Activated CD4-positive, alpha-beta T cell treated with anti-CD3 and anti-CD28 coated beads, Interleukin-2, amount 50 U/mL, for 16 hours (primary cell): Measurements from ENCODE around the gene ABCG1.

Experiments
- DNase-seq: peaks from one replicate; pipeline ENCODE4 v3.0.0-alpha.2; 2020

The ABCG1 gene

DNA sequence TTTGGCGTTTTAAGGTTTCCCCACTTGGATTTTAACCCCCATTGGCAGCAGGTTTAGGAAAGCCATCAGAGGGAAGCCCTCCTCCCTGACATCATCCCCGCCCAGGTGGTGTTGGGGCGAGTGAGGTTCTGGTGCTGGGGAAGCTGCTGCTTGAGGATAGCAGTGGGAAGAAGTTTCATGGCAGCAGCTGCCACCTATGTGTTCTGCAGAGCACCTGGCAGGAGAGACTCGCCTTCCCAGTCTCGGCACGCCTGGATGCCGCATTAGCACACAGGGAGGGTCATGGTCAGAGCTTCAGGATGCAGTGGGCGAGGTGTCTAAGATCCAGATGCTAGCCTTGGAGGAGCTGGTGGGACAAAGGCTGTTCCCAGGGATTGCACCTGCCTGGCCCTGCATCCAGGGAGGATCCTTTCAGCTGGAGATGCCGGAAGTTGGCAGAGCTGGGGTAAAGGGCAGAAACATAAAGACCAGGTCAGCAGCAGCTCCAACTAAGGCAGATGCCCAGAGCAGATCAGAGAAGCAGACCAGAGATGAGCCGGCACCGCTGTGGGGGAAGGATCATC, 33.9 kb downstream of the ABCG1 start:
- DNase-seq: no peak

DNA sequence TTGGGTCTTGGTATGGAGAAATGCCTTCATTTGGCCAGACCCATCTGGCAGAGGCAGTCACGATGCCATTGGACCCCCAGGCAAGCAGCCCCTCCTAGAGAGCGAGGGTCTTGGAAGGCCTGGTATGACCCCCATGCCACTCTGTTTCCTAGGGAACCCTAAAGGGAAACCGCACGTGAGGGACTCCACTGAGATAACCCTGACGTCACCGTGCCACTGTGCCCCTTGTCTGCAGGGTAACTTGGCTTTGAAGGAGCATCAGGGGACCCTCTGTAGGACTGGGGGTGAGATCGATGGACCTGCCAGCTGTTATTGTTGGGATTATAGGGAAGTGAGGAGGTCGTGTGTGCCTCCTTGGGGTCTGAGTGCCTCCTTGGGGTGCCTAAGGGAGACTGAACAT, 34.5 kb downstream of the ABCG1 start:
- DNase-seq: no peak

DNA sequence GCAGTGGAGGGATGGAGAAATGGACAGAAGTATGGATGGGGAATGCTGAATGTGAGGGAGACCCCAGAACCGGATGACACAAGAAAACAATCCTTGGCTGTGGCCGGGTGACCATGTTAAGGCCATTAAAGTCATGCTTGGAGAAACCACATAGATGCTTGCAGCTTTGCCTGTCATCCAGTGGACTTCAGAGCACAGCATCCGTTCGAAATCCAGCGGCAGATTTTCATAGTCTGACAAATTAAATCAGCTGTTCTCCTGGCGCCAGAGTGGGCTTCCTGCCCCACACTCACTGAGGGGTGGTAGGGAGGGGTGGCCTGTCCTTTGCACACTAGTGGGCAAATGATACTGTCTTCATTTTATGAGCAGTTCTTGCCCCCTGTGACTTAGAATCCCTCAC, 35.1 kb downstream of the ABCG1 start:
- DNase-seq: no peak

DNA sequence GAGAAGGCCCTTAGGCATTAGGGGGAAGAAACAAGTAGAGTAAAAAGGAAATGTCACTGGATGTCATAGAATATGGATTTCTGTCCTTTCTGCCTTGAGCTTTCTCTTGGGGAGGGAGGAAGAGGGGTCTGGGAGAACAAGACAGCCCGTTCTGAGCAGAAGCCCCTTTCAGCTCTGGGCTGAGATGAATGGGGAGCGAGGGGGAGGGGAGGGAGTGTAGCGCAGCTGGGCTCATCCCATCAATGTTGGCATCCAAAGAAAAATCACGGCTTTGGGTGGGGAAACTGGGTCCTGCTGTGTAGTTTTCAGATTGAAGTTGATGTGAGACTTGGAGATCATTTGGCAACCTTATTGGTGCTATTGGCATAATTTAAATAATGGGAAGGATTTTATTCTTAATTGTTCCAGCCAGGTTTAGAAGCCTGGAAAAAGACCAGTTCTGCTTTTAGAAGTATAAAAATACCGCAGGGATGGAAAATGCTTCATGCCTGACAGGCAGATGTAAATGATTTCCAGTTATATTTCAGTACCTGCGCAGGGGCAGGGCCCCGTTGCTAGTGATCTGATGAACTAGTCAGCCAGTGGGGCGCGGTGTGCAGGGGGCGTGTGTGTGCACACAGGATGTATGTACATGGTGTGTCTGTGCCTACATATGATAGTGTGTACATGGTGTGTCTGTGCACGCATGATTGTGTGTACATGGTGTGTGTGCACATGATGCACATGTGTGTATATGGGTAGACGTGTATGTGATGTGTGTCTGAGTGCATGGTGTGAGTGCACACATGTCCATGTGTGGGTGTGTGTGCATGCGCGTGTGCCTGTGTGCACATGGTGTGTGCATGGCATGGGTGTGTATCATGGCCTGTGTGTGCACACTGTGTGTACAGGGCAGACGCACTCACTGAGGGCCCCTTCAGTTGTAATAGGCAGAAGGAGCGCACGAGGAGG, 36.0 kb downstream of the ABCG1 start:
- no peak for DNase-seq

DNA sequence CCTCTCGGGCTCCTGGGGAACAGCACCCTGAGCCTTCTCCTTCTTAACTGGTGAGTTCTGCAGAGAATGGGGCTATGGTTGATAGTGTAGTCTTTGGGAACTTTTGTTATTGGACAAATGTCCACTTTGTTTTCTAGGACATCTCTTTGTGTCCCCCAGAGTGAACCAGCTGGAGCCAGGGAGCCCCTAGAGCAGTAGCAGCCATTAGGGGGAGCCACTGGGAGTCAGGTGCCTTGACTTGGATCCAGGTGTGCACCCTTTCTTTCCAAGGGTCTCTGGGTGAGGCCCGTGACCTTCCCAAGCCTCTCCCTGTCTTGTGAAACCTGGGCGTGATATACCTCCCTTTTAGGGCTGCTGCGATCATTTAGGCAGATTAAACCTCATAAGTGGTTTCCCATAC, 36.9 kb downstream of the ABCG1 start:
- no peak for DNase-seq

DNA sequence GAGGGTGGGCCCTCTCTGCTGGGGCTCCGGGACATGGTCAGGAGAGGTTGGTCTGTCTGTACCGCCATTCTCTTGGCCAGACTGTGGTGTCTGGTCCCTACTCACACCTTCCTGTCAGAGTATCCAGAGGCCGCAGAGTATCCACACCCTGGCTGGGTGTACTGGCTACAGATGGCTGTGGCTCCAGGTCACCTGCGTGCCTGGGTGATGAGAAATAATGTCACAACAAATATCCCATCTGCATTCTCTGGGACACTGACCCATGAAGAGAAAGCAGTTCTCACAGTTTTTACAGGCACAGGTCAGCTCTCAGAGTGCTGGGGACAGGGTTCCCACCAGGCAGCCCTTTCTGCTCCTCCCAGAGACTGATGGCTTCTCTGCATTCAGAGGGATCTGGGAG, 37.4 kb downstream of the ABCG1 start:
- DNase-seq: no peak

DNA sequence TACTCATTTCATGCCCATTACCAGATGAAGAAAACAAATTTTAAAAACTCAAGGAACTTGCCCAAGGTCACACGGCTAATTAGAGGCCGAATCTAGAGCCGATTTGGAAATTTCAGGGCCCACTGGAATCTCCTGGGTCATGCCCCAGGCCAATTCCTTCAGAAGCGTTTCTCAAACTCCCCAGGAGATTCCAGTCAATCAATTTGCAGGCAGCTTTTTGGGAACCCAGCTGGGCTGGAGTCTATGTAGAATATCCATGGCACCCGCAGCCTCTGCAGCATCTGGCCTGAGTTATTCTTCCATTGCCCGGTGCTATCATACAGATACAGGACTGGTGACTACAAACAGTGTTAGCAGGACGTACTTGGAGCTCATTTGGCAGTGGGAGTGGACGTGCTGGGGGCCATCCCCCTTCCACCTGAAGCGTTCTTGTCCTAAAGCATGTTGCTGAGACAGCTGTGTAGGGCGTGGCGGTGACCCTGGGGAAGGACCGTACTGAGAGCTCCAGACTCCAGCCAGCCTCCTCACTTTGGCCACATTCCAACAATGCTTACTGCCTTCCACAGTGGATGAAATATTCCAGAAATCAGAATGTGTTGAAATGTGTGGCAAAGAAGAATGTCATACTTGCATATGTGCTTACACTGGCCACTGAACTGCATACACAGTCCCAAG, 38.3 kb downstream of the ABCG1 start:
- no peak for DNase-seq

DNA sequence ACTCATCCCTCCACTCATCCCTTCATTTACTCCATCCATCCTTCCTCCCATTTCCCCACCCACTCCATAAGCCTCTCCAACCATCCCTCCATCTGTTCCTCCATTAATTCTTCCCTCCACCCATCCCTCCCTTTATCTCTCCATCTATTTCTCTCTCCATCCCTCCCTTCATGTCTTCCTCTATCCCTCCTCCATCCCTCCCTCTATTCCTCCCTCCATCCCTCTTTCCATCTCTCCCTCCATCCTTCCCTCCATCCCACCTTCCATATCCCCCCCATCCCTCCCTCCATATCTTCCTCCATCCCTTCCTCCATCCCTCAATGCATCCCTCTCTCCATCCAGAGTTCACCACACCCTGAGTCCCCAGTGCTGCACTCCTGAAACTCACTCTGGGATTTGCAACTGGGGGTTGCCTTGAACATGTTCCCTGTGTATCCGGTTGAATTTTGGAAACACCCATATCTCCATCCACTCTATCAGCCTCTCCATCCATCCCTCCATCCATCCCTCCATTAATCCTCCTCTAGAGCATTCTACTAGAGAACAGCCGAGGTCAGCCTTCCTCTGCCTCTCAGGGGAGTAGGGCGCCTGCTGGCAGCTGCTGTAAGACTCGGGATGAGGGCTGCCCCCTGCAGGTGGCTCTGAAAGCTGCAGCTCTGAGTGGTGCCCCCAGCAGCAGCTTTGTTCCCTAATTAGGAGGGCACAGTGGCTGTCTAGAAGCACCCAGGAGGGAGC, 39.4 kb downstream of the ABCG1 start:
- peak; percentile 79 for DNase-seq

DNA sequence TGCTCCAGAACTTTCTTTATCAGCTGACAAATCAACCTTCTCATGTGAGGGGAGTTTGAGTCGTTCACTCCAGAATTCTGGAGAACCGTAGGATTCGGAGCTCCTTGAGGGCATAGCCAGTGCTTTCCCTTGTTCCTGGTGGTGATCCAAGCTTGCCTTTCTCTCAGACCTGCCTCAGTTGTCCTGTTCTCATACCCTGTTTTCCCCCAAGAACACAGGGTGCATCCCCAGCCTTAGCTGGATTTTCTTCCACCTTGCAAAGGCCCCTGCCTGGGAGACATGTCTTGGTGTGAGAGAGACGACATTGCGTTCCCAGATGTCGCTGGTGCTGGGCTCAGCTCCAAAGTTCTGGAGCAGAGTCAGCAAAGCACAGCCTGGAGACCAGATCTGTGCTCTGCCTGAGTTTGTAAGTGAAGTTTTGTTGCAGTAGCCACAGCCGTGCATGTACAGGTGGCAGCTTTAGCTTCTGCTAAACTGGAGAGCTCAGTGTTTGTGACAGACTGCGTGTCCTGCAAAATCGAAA, 40.0 kb downstream of the ABCG1 start:
- DNase-seq: no peak

DNA sequence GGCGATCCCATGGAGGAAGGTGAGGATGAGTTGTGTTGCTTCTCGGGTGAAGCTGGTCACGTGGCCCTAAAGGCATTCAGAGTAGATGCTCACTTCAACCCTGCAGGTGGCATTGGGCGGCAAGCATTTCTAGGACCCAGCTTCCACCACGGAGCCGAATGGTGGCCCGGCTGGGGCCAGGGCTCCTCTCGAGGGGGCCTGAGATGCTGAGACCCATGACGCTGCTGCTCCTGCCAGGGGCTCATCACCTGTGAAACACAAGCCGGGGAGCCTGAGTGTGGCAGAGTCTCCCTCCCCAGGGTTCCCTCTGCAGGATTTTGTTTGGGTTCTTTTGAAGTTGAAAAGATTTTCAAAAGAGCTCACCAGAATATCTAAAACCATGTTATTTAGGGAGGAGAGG, 41.2 kb downstream of the ABCG1 start:
- DNase-seq: no peak

DNA sequence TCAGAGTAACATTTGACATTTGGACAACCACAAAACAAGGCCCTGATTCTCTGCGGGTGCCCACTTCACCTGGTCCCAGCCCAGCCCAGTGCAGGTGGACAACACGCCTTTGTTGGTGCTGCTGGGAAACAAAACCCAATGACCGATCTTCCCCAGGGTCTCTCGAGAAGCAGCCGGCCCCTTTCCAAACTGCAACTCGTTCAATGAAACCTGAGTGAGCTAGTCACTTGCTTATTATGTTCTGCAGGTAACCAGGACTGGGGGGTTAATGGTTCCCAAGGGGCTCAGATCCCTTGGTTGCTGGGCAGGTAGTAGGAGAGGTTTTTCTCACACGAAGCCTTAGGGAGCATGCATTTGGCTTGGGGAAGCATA, 42.9 kb downstream of the ABCG1 start:
- DNase-seq: no peak

DNA sequence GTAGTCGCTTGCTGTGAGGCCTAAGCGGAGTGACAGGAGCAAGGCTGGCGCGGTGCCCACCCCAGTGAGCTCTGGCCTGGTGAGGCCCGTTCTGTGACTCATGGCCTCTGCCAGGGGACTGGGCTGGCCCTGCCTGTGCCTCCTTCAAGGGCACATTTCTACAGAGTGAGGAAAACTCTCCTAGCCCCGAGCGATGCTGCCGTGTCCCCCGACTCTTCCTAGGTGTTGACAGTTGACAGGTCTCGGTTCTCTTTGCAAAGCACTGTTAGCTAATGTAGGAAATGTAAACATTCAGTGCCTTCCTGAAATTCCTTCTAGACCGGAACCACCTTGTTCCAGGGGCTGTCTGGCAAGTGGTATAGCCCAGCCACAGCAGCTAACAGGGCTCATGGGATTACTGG, 43.9 kb downstream of the ABCG1 start:
- no peak for DNase-seq

DNA sequence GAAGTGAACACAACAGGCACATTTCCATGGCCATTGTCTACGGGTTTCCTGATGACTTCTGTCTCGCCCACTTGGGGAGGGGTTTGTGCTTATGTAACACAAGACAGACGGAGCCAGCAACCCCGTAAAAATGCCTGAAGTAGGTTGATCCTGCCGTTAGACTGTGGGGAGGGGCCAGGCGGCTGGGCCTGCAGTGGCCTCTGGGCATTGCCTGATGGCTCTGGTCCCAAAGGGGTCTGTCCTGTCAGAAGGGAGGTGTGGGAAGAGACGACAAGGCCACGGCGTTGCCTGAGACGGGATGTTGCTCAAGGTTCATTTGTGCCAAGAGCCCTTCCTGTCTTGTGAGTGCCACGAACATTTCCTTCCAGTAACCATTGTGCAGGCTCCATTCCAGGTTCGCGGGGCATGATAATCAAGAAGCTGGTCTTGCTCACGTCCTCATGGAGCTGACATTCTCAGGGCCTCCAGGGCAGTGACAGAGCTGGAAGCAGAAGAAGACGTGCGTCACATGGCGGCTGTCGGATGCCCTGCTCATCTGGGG, 44.7 kb downstream of the ABCG1 start:
- no peak for DNase-seq

DNA sequence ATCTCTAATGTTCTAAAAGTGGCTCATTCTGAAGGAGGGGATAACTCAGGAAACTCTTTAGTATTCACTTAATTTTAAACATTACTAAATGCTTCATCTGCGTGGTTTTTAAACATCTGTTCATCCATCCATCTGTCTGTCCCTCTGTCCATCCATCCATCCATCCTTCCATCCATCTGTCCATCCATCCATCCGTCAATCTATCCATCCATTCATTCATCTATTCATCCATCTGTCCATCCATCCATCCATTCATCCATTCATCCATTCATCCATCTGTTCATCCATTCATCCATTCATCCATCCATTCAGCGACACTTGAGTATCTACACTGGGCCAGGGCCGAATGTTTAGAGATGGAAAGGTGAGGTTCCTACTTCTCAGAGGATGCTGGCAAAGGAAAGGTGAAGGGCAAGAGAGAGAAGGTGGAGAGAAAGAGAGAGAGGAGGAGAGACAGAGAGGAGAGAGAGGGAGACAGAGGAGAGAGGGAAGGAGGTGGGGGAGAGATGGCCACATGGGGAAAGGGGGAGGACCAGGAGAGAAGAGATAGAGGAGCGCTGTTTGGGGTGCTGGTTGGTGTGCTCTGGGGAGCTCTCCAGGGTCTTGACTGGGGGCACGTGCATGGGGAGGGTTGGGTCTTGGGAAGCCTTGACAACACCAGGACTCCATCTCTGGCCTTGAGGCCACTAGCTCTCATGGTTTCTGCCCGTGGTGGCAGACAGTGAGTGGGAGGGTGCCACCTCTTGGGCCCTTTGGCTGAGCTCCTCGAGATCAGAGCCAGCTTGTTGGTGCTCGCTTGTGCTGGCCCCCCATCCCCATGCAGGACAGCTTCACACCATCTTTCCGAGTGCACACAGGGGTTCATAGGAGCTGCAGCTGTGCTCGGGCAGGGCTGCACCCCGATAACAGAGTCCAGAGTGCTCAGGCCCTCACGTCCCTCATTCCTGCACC, 45.6 kb downstream of the ABCG1 start:
- DNase-seq: no peak

DNA sequence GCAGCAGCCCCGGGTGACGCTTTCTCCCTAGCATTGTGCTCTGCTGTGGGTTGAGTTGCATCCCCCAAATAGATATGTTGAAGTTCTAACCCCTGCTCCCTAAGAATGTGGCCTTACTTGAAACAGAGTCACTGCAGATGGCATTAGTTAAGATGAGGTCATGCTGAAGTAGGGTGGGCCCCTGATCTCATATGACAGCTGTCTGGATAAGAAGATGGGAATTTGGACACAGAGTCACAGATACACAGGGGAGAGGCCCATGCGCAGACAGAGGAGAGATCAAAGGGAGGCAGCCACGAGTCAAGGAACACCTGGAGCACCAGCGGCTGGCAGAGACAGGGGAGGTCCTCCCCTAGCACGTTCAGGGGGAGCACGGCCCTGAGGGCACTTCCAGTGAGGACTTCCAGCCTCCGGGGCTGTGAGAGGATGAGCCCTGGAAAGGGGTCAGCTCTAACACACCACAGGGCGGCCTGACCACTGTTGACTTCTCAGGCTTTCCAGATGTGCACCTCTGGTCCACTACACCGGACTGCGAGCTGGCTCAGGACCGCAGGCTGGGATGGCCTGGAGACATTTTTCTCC, 46.4 kb downstream of the ABCG1 start:
- no peak for DNase-seq

DNA sequence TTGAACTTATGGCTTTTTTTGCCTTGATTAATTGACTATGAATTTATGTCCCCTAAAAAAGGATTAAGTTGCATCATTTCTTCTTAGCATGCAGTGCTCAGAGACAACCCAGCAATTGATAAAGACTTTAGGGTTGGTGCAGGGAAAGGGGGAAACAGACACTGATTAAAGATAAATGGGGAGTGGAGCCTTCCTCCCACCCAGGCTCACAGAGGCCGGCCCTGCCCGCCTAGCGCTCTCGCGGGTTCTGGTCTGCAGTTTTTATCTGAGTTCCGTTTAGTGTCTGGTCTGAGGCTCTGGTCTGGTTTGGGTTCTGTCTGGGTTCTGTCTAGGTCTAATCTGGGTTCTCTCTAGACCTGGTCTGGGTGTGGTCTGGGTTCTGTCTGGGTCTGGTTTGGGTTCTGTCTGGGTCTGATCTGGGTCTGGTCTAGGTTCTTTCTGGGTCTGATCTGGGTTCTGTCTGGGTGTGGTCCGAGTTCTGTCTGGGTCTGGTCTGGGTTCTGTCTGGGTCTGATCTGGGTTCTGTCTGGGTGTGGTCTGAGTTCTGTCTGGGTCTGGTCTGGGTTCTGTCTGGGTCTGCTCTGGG, 48.1 kb downstream of the ABCG1 start:
- no peak for DNase-seq

DNA sequence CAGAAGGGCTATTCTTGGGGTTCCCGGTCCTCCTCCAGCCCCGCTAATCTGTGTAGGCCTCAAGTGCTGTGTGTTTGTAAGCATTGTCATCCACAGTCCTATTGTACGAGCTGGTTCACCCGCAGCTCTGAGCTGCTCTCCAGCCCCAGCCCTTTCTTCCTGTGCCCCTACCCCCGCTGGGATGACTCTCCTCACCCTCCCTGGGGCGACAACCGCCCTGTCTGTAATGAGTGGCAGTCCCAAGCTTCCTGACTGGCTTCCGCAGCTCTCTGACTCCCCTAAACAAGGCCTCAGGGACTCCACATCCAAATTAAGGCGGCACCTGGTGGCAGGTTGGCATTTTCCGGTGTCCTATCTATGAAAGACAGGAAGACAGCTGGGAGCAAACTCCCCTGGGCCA, 50.4 kb downstream of the ABCG1 start:
- DNase-seq: no peak

DNA sequence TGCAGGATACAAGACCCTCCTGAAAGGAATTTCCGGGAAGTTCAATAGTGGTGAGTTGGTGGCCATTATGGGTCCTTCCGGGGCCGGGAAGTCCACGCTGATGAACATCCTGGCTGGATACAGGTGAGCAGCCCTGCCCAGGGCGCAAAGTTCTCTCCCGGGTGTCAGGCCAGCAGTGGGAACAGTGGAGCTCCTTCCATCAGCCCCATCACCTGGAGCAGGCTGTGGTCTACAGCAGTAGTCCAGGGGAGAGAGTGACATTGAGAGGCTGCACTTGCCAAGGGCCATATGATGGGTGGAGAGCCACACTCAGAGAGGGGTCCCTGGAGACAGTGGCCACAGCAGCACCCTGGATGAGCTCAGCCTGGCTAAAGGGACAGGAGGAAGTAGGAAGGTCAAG, 52.1 kb downstream of the ABCG1 start:
- DNase-seq: no peak

DNA sequence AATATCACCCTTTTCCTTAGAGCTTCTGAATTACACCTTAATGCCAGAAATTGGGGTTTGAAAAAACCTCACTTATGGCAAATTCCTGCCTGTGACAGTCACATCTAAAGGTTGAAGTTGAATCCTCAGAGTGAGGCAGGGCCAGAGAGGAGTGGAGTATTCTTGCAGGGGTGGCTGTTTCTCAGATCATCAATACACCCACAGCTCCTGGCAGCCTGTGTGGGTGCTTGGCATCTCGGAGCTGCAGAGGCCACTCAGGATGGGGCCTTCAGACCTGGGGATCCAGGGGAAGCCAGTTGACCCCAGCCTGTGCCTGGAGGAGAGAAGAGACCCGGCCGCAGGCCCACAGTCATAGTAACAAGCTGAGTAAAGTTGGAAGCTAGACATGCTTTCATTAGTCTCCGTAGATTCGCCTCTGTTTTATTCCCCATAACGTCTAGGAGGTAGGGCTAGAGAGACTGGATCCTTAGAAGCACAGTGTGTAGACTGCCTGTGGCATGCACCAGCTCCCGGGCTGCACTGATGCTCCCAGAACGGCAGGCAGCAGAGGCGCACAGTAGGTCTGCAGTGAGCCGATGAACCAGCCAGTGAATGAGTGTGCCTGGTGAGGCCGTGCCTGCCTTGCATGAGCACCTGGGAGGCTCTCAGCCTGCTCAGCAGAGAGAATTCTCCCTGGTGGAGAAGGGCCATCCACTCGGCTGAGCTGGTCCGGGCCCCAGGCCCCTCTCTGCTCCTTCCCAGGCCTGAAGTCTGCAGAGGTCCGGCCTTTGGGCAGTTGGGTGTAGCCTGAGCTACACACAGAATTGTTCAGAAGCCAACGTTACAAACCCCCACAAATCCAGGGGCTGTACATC, 53.4 kb downstream of the ABCG1 start:
- no peak for DNase-seq
